Amygdala (tissue), 56 donors: ENCODE measurements around the gene ETNK2.

Experiments
- DNase-seq, 56 donors: peaks; one replicate each; lab custom pipeline; 2025; lab: John Stamatoyannopoulos, UW

The ETNK2 gene, protein sequence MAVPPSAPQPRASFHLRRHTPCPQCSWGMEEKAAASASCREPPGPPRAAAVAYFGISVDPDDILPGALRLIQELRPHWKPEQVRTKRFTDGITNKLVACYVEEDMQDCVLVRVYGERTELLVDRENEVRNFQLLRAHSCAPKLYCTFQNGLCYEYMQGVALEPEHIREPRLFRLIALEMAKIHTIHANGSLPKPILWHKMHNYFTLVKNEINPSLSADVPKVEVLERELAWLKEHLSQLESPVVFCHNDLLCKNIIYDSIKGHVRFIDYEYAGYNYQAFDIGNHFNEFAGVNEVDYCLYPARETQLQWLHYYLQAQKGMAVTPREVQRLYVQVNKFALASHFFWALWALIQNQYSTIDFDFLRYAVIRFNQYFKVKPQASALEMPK

DNA sequence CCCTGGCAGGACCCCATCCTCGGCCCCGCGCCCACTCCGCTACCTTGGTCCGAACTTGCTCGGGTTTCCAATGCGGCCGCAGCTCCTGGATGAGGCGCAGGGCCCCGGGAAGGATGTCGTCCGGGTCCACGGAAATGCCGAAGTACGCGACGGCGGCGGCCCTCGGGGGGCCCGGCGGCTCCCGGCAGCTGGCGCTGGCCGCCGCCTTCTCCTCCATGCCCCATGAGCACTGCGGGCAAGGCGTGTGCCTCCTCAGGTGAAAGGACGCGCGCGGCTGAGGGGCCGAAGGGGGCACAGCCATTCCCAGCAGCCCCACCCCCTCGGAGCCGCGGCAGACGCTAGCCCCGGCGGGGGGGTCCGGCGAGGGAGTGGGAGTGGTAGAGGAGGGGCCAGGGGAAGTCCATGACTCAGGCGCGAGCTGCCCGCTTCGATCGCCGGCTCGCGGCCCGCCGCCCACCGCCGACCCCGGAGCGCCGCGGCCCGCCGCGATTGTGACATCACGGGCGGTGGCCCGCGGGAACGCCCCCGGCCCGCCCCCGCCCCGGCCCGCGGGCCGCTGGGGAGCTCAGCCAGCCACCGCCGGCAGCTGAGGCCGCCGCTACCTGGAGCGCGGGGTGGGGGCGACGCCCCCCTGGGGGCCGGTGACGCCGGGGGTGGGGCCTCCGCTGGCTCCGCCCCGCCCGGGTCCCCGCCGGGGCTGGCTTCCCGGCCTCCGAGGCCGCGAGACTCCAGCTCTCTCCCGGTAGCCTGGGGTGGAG, at the start of gene ETNK2:
Gene ETNK2 (minus strand): TSS at position 493 of the 758 bp plus-strand sequence. CDS start 192 bp downstream, at position 301.
- DNase-seq, result peak in 20 of 56 donors; percentile 20 to 72 (median 48)

DNA sequence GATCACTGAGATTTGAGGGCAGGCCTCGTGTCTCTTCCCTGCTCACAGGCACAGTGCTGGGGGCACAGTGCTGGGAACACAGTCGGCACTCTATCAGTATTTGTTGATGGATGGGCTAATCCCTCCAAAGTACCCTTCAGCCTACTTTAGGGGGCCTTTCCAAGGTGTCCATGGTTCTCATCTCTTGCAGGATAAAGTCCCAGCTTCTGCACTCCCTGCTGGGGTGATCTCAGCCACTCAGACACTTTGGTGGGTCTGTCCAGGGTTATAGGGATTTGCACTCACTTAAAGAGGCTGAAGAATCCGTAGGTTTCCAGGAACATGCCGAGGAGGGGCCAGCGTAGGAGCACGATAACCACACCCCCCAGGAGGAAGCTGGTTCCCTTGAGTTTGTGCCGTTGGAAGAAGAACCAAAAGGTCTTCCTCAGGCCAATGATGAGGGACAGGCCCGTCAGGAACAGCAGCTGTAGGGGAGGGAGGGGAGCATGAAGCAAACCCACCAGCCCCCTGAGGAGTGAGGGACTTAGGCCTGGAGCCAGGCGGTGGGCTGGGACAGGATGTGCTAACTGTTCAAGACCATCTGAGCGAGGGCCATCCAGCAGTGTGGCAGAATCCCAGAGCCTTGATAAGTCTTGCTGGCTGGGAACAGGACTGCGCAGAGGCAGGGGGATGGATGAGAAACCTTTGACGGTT, 49.6 kb upstream of the ETNK2 start:
- no peak for DNase-seq

DNA sequence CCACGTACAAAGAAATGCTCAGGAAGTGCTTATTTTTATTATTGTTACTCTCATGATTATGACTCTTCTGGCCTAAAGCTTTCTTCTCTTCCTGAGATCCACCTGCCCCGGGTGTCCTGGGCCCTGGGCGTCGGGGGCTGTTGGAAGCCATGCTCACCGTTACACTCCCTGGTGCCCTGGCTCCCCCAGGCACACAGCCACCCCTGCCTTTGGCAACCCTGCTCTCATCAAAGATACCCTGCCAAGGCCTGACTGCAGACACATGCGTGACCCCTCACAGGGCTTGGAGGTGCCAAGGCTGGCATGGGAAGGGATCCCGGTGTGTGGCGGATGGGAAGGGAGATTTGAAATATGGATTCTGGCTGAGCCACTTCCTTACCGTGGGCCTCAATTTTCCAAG, 47.7 kb upstream of the ETNK2 start:
- DNase-seq, result no peak

DNA sequence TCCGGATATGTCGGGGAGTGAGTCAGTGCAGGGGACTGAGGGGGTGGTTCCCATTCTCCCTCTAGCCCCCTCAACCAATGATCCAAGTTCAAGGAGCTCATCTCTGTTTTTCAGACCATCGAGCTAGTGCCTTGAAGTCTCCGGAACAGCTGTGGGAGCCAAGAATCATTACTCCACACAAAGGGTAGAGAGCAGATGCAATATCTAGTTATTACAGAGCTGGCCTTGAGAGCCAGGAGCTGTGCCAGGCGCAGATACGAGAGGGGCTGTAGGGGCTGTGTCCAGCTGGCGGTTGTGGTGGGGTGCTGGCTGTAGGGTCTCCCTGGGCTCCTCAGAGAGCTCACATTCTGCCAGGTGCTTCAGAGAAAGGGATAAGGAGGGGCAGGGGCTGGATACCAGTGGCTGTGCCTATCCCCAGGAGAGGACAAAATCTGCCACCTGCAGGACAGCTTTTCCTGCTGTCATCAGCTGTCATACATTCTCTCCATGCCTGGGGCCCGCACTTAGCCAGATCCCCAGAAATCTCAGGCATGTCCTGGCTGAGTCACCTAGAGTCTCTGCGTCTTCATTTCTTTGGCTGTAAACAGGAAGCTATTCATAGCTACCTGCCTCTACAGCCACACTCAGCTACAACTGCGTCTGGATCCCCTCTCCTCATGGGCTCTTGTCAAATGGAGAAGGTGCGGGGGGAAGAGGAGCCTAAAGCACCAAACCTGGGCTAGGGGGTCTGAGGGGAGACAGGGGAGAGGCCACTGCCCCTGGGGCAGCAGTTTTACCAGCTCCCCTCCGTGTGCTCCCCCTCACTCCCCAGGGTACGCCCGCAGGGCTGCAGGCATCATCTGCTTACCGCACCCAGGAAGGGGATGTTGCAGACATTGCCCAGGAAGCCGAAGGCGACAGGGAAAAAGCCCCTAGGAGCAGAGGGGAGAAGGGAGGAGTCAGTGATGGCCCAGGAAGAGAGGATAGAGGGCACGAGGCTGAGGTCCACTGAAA, 46.8 kb upstream of the ETNK2 start:
- DNase-seq, result peak in 3 of 56 donors; percentile 9 to 22 (median 21)

DNA sequence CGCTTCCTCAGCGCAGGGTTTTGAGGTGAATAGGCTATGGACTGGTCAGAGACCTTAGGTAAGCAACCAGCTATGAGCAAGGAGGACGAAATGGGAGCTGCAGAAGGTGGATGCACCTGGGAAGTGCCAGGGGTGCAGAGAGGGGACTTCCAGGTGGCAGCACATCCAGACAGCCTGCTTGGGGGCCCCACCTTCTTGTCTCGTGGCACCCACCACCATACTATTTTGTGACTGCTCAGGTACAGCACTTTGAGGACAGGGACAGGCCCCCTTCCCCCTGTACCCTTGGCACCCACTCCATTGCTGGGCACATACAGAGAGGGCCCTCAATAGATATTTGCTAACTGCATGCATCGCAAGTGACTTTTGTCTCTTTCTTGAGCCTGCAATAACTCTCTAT, 45.2 kb upstream of the ETNK2 start:
- DNase-seq, result no peak

DNA sequence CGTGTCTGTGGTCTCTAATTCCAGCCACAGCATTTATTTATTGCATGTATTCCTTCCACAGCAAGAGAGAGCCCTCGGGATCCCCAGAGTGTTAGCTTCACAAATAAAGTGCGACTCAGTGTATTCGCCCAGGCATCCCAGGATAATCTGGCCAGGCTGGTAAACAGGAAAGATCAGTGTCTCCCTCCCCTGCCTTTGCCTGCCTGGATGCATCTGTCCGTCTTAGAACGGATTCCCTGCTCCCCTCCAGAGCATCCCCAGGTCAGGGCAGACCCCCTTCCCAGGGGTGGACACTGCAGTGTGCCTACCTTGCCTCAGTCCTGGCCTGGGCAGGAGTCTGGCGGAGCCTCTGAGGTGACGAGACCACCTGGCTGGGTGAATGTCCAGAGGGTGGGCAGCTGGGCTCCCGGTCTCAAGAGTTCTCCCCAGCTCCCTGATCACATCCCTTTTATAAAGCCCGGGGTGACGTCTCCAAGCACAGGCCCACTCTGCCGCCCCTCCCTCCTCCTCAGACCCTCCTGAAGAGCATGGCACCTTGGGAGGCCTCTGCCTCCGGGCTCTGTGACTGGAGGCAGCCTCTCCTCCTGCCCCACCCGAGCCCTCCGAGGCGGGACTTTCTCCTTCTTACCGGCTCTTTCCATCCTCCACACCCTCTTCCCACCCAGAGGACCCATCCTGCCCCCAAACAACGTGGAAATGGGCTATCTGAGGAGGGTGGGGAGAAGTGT, 44.4 kb upstream of the ETNK2 start, which contains the start of gene KISS1:
Gene KISS1 (minus strand): TSS at position 424 of the 728 bp plus-strand sequence. CDS start 3,615 bp downstream, outside the sequence.
- no peak for DNase-seq

DNA sequence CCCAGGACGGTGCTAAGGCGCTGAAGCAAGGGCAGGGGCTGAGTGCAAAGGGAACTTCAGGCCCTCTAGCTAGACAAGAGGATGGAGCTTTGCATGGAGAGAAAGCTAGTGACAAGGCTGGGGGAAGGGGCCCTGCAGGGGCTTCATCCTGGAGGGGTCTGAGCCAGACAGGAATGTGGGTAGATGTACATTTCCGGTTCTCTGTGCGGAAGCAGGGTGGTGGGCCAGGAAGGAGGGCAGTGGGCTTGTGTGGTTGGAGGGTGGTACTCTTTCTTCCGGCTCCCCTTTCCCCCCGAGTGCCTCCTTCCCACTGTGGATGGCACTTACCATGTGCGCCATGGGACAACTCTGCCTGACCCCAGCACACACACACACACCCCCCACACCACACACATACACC, 42.9 kb upstream of the ETNK2 start:
- no peak for DNase-seq

DNA sequence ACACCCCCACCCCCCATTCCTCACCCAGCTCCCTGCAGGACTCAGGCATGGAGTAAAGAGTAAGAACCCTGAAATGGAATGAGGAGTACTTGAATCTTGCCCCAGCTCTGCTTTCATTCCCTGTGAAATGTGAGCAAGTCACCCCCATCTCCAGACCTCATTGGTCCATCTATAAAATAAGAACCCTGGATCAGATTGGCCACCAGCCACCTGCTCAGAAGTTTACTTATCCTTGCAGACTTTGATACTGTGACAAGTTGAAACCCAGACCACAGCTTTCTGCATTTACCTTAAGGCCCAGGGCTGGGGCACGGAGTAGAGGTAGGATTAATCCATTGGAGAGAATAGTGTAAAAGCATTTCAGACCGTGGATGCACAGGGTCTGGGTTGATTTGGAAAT, 42.2 kb upstream of the ETNK2 start:
- no peak for DNase-seq

DNA sequence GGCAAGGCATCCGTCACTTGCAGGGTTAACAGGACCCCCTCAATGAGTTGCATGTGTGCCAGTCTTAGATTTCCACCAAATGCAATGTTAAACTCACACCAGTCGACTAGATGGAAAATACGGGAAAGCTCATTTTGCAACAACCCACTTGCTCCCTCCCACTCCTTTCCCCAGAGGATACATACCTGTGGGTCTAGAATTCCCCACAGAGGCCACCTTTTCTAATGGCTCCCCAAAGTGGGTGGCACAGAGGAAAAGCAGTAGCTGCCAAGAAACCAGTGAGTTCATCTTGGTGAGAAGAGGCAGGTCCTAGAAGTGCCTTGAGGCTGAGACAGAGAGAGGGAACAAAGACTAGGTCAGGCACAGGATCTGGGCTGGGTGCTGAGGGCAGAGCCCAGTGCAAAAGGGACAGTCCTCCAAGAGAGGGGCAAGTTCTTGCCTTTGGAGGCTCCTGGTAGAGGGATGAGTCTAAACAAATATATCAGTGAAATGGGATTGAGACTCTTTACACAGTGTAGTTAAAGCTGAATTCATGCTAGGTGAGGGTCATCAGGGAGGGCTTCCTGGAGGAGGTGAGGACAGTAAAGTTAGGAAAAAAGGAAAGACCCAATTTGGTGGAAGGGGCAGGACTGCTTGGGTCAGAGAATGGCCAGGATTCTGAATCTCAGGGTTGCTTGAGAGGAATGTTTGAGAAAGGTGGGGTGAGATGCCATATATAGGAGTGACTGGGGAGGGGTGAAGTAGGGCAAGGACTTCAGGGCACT, 40.9 kb upstream of the ETNK2 start:
- DNase-seq, result no peak

DNA sequence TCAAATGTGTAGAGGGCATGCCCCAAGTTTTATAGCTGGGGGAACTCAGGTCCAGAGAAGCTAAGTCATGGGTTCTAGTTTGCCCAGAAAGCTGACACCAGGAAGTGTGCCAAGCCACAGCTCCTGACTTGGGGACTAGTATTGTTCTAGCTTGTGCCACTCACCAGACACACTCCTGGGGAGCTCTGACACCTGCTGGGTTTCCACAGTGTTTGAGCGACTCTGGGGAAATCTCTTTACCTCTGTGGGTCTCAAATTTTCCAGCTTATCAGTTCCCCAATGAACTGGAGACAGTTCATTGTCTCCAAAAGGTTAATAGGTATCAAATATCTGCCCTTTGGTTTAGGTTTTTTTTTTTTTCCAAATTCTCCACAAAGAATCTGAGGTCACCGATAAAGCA, 40.2 kb upstream of the ETNK2 start:
- no peak for DNase-seq

DNA sequence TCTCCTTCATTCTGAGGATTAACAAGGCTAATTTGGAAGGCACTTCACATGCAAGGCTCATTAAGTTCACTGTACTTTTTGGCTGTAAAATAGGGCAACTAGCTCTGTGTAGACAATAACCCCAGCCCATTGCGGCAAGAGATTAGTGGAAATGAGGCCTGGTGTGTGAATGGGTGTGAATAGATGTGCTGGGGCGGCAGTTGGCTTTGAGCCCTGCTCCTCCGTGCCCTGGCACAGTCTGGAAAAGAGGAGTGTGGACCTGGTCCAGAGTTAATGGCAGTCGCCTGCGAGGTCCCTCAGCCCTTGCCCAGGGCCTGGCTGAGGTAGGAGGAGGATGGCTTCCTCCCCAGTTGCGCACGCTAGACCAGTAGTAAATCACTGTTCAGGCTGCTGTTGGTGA, 39.6 kb upstream of the ETNK2 start:
- DNase-seq, result peak in 41 of 56 donors; percentile 13 to 80 (median 51)

DNA sequence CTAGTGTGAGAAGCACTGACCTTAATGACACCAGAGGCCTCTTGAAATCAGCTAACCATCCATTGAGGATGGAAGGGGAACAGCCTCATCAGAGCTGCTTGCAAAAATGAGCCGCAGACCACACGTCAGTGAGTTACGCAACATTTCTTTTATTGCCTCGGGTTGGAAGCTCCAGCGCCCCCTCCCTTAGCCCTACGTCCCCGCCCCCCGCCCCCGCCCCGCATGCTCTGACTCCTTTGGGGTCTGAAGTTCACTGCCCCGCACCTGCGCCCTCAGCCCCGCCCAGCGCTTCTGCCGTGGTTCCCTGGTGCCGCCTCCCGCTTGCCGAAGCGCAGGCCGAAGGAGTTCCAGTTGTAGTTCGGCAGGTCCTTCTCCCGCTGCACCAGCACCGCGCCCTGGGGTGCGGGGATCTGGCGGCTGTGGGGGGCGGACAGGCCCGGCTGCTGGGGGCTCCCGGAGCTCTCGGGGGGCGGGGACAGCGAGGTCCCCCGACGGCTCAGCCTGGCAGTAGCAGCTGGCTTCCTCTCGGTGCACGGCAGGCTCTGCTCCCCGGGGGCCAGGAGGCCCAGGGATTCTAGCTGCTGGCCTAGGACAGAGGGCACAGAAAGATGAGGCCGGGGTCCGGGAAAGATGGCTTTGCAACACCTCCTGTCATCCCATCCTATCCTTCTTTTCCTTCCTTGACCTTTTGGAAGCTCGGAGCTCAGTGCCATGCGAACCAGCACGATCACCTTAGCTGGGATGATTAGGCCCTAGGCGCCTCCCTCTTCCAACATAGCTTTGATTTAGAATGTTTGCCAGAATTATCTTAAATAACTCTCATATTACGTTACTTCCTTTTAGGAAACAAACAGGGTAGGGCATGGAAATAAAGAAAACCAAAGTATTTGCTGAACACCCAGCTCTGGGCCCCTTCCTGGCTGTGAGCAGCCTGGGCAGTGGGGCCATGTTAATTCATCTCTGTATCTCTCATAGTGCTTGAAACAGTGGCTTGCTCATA, 38.7 kb upstream of the ETNK2 start:
- DNase-seq, result no peak

DNA sequence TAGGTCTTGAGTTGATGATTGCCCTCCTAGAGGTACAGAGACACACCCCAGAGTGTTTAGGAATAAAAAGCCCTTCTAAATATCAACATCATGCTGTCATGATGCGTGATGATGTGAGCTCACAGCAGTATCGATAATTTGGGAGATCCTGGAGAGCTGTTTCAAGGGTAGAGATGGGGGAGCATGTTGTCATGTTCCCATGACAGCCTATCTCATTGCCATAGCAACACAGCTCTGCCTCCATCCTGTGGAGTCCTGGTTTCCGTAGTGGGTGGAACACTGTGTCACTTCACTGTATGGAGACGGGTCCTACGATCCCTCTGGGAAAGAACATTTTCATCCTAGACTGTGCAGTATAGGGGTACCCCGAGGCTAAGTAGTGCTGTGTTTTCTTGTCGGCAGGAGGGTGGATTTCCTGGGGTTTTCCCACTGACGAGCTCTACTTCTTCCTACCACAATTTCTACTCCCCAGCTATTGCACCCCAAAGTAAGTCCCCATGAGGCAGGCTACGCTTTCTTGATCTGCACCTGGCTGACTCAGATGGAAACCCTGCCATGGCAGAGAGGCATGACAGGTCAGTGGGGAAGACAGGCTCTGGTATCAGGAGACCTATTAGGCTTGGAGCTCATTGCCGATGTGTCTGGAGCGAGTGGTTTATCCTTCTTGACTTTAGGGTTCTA, 37.3 kb upstream of the ETNK2 start:
- DNase-seq, result peak in 18 of 56 donors; percentile 9 to 42 (median 24)

DNA sequence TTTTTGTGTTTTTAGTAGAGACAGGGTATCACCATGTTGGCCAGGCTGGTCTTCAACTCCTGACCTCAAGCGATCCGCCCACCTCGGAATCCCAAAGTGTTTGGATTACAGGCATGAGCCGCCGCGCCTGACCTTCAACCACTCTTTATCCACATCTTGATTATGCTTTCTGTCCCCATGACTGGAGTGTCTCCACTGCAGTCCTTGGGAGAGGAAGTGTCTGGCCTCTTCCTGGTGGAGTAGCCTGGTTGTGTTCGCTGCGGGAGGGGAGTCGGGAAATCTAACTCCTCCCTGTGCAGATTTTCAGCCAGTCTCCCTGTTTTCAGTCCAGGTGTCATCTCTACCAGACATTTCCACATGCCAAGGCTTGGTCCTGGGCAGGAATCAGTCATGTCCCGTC, 34.8 kb upstream of the ETNK2 start:
- no peak for DNase-seq

DNA sequence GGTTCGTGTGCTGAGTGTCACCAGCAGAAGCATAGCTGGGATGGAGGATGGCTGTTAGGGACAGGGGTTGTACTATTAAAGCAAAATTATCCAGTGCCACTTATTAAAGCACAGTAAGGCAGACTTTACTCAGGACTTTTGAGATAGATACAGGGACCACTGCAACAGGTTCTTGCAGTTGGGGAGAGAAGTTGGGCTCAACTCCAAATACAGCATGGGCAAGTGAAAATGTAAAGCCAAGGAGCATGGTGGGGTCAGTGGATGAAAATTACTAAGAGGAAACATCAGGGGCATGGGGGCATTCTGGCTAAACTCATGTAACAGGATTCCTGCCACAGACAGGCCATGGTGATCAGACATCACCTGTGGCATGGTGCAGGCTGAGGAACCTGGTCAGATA, 29.3 kb upstream of the ETNK2 start:
- no peak for DNase-seq

DNA sequence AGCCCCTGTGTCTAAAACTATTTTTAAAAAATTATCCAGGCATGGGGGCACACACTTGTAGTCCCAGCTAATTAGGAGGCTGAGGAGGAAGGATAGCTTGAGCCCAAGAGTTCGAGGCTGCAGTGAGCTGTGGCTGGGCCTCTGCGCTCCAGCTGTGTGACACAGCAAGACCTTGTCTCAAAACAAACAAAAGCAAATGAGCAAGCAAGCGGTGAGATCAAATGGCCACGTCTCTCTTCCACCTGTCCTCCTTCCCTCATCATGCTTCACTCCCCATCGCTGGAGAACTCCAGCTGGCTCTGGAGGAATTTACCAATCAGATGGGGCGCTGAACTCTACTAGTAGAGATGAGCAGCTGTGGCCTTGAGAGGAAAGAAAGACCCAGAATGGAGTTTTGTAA, 28.3 kb upstream of the ETNK2 start:
- DNase-seq, result no peak
